Activated naive CD4-positive, alpha-beta T cell treated with anti-CD3 and anti-CD28 coated beads for 36 hours (primary cell): Measurements from ENCODE around the gene SMG6. TPM values are rescaled to one million over a fixed set of nuclear protein-coding genes. Genes with fewer than 3 reads are reported as not detected.

Experiments used
- CTCF ChIA-PET: fragments of 350-600 bp; sonication (Branson Sonifier 250); formaldehyde crosslinking; loops from one replicate; lab custom pipeline; 2021; ENCODE audit warnings: antibody characterized with exemption; lab: Charles Lee
- DNase-seq: peaks from one replicate; pipeline ENCODE4 v3.0.0-alpha.2; 2020
- H3K27ac Mint-ChIP-seq: one replicate; pipeline ENCODE4 v1.8.0; 2021; ENCODE audit warnings: mild to moderate bottlenecking, mixed read lengths
- H3K27me3 Mint-ChIP-seq: one replicate; pipeline ENCODE4 v1.8.0; 2021; ENCODE audit warnings: low read depth, mixed read lengths
- H3K36me3 Mint-ChIP-seq: one replicate; pipeline ENCODE4 v1.8.0; 2021; ENCODE audit warnings: low read depth, mixed read lengths
- H3K4me1 Mint-ChIP-seq: one replicate; pipeline ENCODE4 v1.8.0; 2021; ENCODE audit warnings: low read depth, mixed read lengths
- H3K4me3 Mint-ChIP-seq: one replicate; pipeline ENCODE4 v1.8.0; 2021; ENCODE audit warnings: mild to moderate bottlenecking, moderate library complexity, mixed read lengths
- H3K9me3 Mint-ChIP-seq: one replicate; pipeline ENCODE4 v1.8.0; 2021; ENCODE audit warnings: mixed read lengths
- intact Hi-C: fragments of 100-400 bp; cut with micrococcal nuclease; formaldehyde crosslinking; loops from one replicate; pipeline ENCODE4 v1.15.1; 2023
- total RNA-seq, 2 experiments: library from RNA; stranded (reverse); gene quantifications; one replicate each; pipeline ENCODE4 v1.2.3, GENCODE V29; 2021

Gene SMG6
- total RNA-seq, 2 experiments from 2014 or later: 18.8 to 20.7 TPM

- peaks cover 22% of the 10 kb centered on the region for H3K36me3 Mint-ChIP-seq
- H3K27ac Mint-ChIP-seq: no peak overlapping the region
- peaks cover 13% of the 10 kb centered on the region for H3K27me3 Mint-ChIP-seq
- intact Hi-C loops: no loop called here
- H3K4me3 Mint-ChIP-seq: peak overlapping the region; percentile 73
- CTCF ChIA-PET: interaction anchor here (0.8 to 4.4 kb wide), 17 partner anchors 11 to 1000 kb away, joined by 3 to 44 read pairs (median 9); partner anchors contain the start of gene OVCA2
- DNase-seq: peak; percentile 67
- peaks cover 10% of the 10 kb centered on the region for H3K4me1 Mint-ChIP-seq
- H3K9me3 Mint-ChIP-seq: no peaks in the 10 kb centered on the region
Measured at GRCh38 chr17:2056206-2057174, 247.1 kb downstream of the SMG6 start.

GRCh38 chr17:2055292-2056205, 248.0 kb downstream of the SMG6 start:
- Mint-ChIP-seq H3K27me3 (peaks cover 15% of the 10 kb centered on the region), H3K27ac (no peak overlapping the region), H3K9me3 (no peaks in the 10 kb centered on the region), H3K4me3 (peak overlapping the region; percentile 73), H3K4me1 (peaks cover 10% of the 10 kb centered on the region), H3K36me3 (peaks cover 15% of the 10 kb centered on the region)
- intact Hi-C loops: loop anchor here (1.0 kb wide), 1 partner anchor 361 kb away; no protein-coding TSS in a partner anchor
- CTCF ChIA-PET: interaction anchor here (0.9 to 3.2 kb wide), 21 partner anchors 9 to 338 kb away, joined by 3 to 44 read pairs (median 5); partner anchors contain the start of genes SMG6 and SRR
- DNase-seq: peak; percentile 63

GRCh38 chr17:2054512-2055291, 248.9 kb downstream of the SMG6 start, which contains the start of gene HIC1:
Gene HIC1 (plus strand): TSS chr17:2055103. CDS start chr17:2056691, 1,588 bp downstream.
- CTCF ChIA-PET: interaction anchor here (0.6 to 3.2 kb wide), 33 partner anchors 9 to 338 kb away, joined by 3 to 44 read pairs (median 4); partner anchors contain the start of genes DPH1, SGSM2, SMG6 and SRR
- Mint-ChIP-seq H3K4me3 (peak within 1 kb of the TSS; percentile 73), H3K4me1 (peaks cover 10% of the 10 kb centered on the region), H3K27me3 (peaks cover 15% of the 10 kb centered on the region), H3K27ac (peak within 1 kb of the TSS; percentile 36), H3K36me3 (peaks cover 9% of the 10 kb centered on the region), H3K9me3 (no peaks in the 10 kb centered on the region)
- intact Hi-C loops: loop anchor here (1.0 to 5.0 kb wide), 7 partner anchors 190 to 362 kb away; partner anchors contain the start of genes MNT, SMG6, SRR and TSR1
- peak; percentile 79 for DNase-seq

- Mint-ChIP-seq H3K27me3 (peaks cover 17% of the 10 kb centered on the region), H3K4me1 (peaks cover 13% of the 10 kb centered on the region), H3K36me3 (peaks cover 6% of the 10 kb centered on the region), H3K27ac (peak overlapping the region; percentile 36), H3K9me3 (no peaks in the 10 kb centered on the region), H3K4me3 (peak overlapping the region; percentile 73)
- intact Hi-C loops: loop anchor here (1.0 to 5.0 kb wide), 6 partner anchors 190 to 348 kb away; partner anchors contain the start of genes MNT, SMG6, SRR and TSR1
- CTCF ChIA-PET: interaction anchor here (0.6 to 3.2 kb wide), 30 partner anchors 9 to 299 kb away, joined by 3 to 44 read pairs (median 5); partner anchors contain the start of genes DPH1, SGSM2, SMG6 and SRR
- DNase-seq: no peak
Measured at GRCh38 chr17:2054262-2054511, 249.4 kb downstream of the SMG6 start.

- Mint-ChIP-seq H3K36me3 (peaks cover 6% of the 10 kb centered on the region), H3K4me3 (peak overlapping the region; percentile 73), H3K27me3 (peaks cover 19% of the 10 kb centered on the region), H3K4me1 (peaks cover 19% of the 10 kb centered on the region), H3K27ac (no peak overlapping the region), H3K9me3 (no peaks in the 10 kb centered on the region)
- peak; percentile 82 for DNase-seq
- intact Hi-C loops: loop anchor here (1.0 to 5.0 kb wide), 6 partner anchors 191 to 349 kb away; partner anchors contain the start of genes MNT, SMG6, SRR and TSR1
- CTCF ChIA-PET: interaction anchor here (0.6 to 3.2 kb wide), 19 partner anchors 8 to 741 kb away, joined by 3 to 44 read pairs (median 4); partner anchors contain the start of gene DPH1
Measured at GRCh38 chr17:2053380-2054261, 250.0 kb downstream of the SMG6 start.

GRCh38 chr17:2051933-2052559, 251.5 kb downstream of the SMG6 start:
- Mint-ChIP-seq H3K9me3 (no peaks in the 10 kb centered on the region), H3K4me3 (no peak overlapping the region), H3K27ac (no peak overlapping the region), H3K27me3 (peaks cover 17% of the 10 kb centered on the region), H3K36me3 (peaks cover 2% of the 10 kb centered on the region), H3K4me1 (peaks cover 18% of the 10 kb centered on the region)
- CTCF ChIA-PET: interaction anchor here (1.0 to 1.8 kb wide), 2 partner anchors 193 to 212 kb away, joined by 3 to 5 read pairs; no protein-coding TSS in a partner anchor
- DNase-seq: no peak
- intact Hi-C loops: loop anchor here (5.0 kb wide), 2 partner anchors 250 to 350 kb away; partner anchors contain the start of genes MNT, SMG6 and SRR

- CTCF ChIA-PET: interaction anchor here (1.0 to 1.8 kb wide), 2 partner anchors 193 to 212 kb away, joined by 3 to 5 read pairs; no protein-coding TSS in a partner anchor
- H3K27ac Mint-ChIP-seq: no peak overlapping the region
- H3K4me1 Mint-ChIP-seq: peaks cover 18% of the 10 kb centered on the region
- intact Hi-C loops: loop anchor here (5.0 kb wide), 2 partner anchors 251 to 351 kb away; partner anchors contain the start of genes MNT, SMG6 and SRR
- H3K36me3 Mint-ChIP-seq: no peaks in the 10 kb centered on the region
- no peaks in the 10 kb centered on the region for H3K9me3 Mint-ChIP-seq
- no peak for DNase-seq
- H3K27me3 Mint-ChIP-seq: peaks cover 17% of the 10 kb centered on the region
- H3K4me3 Mint-ChIP-seq: peak overlapping the region; percentile 36
Measured at GRCh38 chr17:2051061-2051932, 252.3 kb downstream of the SMG6 start.

- Mint-ChIP-seq H3K27ac (no peak overlapping the region), H3K4me1 (peaks cover 18% of the 10 kb centered on the region), H3K36me3 (no peaks in the 10 kb centered on the region), H3K27me3 (peaks cover 17% of the 10 kb centered on the region), H3K9me3 (no peaks in the 10 kb centered on the region), H3K4me3 (no peak overlapping the region)
- peak; percentile 59 for DNase-seq
- intact Hi-C loops: loop anchor here (5.0 kb wide), 2 partner anchors 252 to 352 kb away; partner anchors contain the start of genes MNT, SMG6 and SRR
- CTCF ChIA-PET: interaction anchor here (1.8 kb wide), 1 partner anchor 194 kb away, joined by 5 read pairs; no protein-coding TSS in a partner anchor
Measured at GRCh38 chr17:2050300-2051060, 253.1 kb downstream of the SMG6 start.
